ENCODE measurements around the gene GPR39.

The GPR39 gene

GRCh38 chr2:132567682-132568081, 151.1 kb downstream of the GPR39 start:
- DNase-seq (ENCODE audit: low spot score) = no peak

GRCh38 chr2:132568656-132569055, 152.1 kb downstream of the GPR39 start:
- DNase-seq (ENCODE audit: low spot score) = no peak

- DNase-seq (ENCODE audit: low spot score) = no peak
These were observed 156.9 kb downstream of the GPR39 start for GRCh38 chr2:132573444-132574007.

- no peak for DNase-seq (ENCODE audit: low spot score)
These were observed 161.1 kb downstream of the GPR39 start for GRCh38 chr2:132577686-132578085.

- DNase-seq (ENCODE audit: low spot score) = no peak
These were observed 165.0 kb downstream of the GPR39 start for GRCh38 chr2:132581591-132581990.

- no peak for DNase-seq (ENCODE audit: low spot score)
These were observed 165.6 kb downstream of the GPR39 start for GRCh38 chr2:132581991-132582738.

GRCh38 chr2:132583666-132584360, 167.2 kb downstream of the GPR39 start:
- DNase-seq (ENCODE audit: low spot score) = no peak

- DNase-seq (ENCODE audit: low spot score) = no peak
These were observed 168.6 kb downstream of the GPR39 start for GRCh38 chr2:132584976-132585817.

- DNase-seq (ENCODE audit: low spot score) = no peak
These were observed 169.5 kb downstream of the GPR39 start for GRCh38 chr2:132586101-132586511.

GRCh38 chr2:132586835-132587234, 170.2 kb downstream of the GPR39 start:
- DNase-seq (ENCODE audit: low spot score) = no peak

- DNase-seq (ENCODE audit: low spot score) = no peak
These were observed 172.0 kb downstream of the GPR39 start for GRCh38 chr2:132588576-132588975.

- no peak for DNase-seq (ENCODE audit: low spot score)
These were observed 172.7 kb downstream of the GPR39 start for GRCh38 chr2:132589111-132589830.

GRCh38 chr2:132589966-132590365, 173.4 kb downstream of the GPR39 start:
- no peak for DNase-seq (ENCODE audit: low spot score)

GRCh38 chr2:132593171-132593570, 176.6 kb downstream of the GPR39 start:
- no peak for DNase-seq (ENCODE audit: low spot score)

GRCh38 chr2:132595186-132595585, 178.6 kb downstream of the GPR39 start:
- DNase-seq (ENCODE audit: low spot score) = no peak

GRCh38 chr2:132595693-132596092, 179.1 kb downstream of the GPR39 start:
- no peak for DNase-seq (ENCODE audit: low spot score)

GRCh38 chr2:132597166-132597565, 180.6 kb downstream of the GPR39 start:
- DNase-seq (ENCODE audit: low spot score) = no peak

GRCh38 chr2:132597831-132598230, 181.2 kb downstream of the GPR39 start:
- DNase-seq (ENCODE audit: low spot score) = no peak

GRCh38 chr2:132598536-132598935, 181.9 kb downstream of the GPR39 start:
- DNase-seq (ENCODE audit: low spot score) = no peak

GRCh38 chr2:132599556-132599955, 183.0 kb downstream of the GPR39 start:
- no peak for DNase-seq (ENCODE audit: low spot score)

- no peak for DNase-seq (ENCODE audit: low spot score)
These were observed 188.0 kb downstream of the GPR39 start for GRCh38 chr2:132604561-132604960.

Data from activated CD4-positive, alpha-beta T cell treated with anti-CD3 and anti-CD28 coated beads, Interleukin-2, Interleukin-4, amounts not matched to agents 100 ng/mL and 50 ng/mL, durations not matched to agents 16 hours and 8 hours (primary cell).